KG1 (cell line): Measurements from ENCODE around the gene GGA3.
"Not testable (repeated sequence)": the region's sequence is repeated elsewhere in the genome, so short reads cannot be mapped to it uniquely, and the experiment has no call there.

Experiments
- DNase-seq: peaks from one replicate; lab custom pipeline; 2025; lab: John Stamatoyannopoulos, UW

GGA3 gene, protein sequence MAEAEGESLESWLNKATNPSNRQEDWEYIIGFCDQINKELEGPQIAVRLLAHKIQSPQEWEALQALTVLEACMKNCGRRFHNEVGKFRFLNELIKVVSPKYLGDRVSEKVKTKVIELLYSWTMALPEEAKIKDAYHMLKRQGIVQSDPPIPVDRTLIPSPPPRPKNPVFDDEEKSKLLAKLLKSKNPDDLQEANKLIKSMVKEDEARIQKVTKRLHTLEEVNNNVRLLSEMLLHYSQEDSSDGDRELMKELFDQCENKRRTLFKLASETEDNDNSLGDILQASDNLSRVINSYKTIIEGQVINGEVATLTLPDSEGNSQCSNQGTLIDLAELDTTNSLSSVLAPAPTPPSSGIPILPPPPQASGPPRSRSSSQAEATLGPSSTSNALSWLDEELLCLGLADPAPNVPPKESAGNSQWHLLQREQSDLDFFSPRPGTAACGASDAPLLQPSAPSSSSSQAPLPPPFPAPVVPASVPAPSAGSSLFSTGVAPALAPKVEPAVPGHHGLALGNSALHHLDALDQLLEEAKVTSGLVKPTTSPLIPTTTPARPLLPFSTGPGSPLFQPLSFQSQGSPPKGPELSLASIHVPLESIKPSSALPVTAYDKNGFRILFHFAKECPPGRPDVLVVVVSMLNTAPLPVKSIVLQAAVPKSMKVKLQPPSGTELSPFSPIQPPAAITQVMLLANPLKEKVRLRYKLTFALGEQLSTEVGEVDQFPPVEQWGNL

DNA sequence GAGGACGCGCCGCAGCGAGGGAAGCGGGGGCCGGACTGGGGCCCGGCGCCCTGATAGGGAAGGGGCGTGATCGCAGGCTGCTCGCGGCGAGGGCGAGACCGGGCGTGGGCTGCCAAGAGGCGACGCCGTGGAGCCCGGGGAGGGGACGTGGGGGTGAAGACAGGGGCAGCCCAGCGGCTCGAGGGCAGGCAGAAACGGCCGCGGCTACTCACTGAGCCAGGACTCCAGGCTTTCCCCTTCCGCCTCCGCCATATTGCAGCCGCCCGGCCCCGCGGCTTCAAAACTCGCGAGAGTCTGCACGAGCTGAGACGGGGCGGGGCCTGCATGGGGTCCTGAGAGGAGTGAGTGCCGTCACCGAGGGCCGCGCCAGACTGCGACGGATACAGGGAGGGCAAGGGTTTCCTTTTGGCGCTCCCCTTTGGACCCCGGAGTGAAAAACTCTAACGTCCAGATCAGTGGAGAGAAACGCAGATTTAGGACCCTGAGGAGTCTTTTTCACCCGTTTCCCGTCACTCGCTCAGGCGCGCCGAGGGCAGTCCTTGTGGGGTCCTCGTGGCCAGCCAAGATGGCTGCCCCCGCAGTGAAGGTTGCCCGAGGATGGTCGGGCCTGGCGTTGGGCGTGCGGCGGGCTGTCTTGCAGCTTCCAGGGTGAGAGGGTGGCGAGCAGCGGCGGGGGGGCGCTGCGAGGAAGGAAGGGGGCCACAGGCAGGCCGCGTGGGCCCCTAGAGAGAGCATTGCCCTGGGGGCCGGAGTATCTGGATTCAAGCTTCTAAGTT is at the start of gene GGA3, which contains the start of gene MRPS7:
Gene GGA3, minus strand, starts transcription at position 271 of the 776 bp plus-strand sequence. Its CDS starts 19 bp downstream, at position 252.
Gene MRPS7, plus strand, starts transcription at position 544 of the 776 bp plus-strand sequence. Its CDS starts 22 bp downstream, at position 566.
- DNase-seq: peak; percentile 93

DNA sequence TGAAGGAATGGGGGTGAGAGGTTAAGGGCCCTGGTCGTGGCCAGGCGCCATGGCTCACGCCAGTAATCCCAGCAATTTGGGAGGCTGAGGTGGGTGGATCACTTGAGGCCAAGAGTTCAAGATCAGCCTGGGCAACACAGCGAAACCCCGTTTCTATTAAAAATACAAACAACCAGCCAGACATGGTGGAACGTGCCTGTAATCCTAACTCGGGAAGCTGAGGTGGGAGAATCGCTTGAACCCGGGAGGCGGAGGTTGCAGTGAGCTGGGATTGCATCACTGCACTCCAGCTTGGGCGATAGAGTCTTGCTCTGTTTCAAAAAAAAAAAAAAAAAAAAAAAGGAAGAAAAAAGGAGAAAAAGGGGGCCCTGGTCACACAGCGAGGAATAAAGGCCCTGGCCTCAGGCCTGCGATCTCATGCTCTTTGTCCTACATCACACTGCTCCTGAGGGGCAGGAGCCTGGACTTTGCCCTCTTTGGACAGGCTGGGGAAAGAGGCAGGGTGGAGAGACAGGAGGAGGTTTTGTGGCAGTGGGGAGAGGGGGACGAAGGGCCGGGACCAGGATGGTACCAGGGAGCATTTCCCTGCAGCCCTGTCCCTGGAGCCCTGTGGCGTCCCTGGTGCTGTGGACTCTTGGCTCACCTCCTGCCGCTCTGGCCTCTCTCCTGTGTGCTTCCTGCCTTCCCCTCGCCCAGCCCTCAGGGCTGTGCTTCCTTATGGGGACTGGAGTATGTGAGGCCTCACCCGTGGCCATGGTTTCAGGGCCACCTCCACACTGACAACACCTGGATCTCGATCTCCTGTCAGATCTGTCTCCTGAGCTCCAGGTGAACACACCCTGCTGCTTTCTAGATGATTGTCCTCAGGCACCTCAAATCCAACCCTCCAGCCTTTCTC is 47.6 kb upstream of the GGA3 start:
- DNase-seq: no peak

DNA sequence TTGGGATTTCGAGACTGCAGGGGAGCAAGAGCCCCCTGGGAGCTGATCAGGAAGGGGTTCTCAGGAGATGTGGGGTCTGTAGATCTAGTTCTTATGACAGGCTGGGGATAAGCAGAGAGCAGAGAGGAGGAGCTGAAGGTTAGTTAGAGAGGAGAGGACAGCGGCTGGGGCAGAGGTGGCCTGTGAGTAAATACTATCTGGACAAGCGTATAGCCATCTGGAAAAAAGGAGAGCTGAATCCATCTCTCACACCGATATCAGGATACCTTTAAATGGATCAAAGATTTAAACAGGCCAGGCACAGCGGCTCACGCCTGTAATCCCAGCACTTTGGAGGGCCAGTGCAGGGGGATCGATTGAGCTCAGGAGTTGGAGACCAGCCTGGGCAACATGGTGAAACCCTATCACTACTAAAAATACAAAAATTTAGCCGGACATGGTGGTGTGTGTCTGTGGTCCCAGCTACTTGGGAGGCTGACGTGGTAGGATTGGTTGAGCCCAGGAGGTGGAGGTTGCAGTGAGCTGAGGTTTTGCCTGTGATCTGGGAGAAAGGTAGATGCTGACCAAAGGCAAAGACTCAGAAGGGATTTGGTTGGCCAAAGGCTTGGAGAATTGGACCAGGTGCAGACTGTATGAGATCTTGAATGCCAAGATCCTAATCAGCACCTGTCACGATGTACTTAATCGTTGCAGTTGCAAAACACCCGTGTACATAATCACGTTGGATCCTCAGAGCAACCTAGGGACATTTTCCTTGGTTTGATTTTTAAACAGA is 46.7 kb upstream of the GGA3 start:
- DNase-seq: no peak

DNA sequence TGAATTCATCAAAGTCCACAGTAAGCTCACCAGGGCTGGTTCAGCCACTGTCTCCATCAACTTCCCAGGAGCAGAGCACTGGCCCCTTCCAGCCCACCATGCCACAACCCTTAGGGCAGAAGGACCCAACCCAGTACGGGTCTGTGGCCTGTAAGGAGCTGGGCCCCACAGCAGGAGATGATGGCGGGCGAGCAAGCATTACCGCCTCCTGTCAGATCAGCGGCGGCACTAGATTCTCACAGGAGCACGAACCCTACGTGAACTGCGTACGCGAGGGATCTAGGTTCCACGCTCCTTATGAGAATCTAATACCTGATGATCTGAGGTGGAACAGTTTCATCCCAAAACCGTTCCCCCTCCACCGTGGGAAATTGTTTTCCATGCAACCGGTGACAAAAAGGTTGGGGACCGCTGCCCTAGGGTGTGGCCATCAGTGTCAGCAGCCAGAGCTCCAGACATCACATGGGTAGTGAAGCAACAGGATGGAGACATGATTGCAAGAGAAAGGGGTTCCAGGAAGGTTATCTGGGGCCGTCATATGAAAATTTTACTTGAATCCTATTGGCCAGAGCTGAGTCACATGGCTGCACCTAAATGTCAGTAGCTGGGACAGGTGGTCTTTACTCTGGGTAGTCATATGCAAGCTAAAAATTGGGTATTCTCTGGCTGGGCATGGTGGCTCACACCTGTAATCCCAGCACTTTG is 40.2 kb upstream of the GGA3 start:
- no peak for DNase-seq

DNA sequence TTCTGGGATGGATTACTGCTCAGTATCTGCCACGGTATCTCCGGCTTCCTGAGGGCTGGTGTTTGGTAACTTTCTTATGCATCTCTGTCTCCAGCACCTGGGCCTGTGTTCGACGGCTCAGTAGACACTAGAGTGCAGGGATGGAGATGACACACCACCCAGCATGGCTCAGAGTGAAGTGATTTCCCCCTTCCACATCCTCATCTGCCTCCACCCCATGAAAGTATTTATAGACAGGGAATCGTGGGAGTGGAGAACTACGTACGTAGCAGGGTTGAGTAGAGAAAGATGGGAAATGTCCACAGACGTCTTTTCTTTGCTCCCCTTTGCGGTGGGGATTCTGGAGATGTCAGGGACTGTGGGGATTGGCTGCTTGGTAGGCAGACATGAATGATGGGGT is 39.6 kb upstream of the GGA3 start:
- DNase-seq: no peak

DNA sequence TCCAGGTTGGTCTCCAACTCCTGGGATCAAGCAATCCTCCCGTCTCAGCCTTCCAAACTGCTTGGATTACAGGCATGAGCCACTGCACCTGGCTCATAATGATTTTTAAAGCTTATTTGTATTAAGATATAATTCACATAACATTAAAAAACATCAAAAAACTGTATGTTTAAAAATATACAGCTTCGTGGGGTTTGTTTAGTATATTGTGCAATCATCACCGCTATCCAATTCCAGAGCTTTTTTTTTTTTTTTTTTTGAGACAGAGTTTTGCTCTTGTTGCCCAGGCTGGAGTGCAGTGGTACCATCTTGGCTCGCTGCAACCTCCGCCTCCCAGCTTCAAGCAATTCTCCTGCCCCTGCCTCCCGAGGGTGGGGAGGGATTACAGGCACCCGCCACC is 38.9 kb upstream of the GGA3 start:
- DNase-seq: no peak

DNA sequence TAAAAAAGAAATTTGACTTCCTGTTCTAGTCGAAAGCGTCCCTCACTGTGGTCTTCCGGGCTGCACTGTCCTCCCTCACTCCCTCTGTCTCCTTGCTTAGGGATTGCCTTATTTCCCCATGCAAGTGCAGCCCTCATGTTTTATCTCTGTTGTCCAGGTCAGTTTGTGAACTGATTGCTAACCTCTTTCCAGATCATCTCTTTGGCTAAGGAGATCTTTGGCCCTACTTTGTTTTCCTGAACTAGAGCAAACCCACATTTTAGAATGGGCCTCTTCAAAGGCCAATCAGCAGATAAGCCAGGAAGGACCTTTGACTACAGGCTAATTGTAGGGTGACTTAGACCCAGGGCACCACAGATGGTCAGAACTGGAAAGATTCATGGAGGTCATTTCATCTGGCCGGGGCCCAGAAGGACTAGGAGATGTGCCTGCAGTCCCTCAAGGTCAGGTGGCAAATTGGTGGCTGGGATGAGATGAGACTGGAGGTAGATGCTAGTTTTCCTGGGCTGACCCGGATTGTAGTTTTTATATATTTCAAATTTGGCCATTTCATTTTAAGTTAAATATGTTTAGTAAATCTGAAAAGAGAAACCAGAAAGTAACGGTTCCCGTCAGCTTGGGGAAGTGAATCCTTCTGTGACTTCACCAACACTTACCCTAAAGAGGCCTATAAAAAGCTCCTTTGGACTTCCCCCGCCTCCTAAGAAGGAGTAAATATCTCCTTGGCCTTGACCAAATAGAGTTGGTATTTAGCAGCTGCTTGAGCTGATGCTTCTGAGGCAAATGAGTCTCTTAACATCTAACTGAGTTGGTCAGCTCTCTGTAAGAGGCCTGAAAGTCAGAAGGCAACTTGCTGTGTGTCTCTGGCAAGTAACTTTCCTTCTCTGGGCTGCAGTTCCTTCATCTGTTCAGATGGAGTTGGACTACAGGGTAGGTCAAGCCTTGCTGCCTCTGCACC is 34.1 kb upstream of the GGA3 start:
- DNase-seq: no peak

DNA sequence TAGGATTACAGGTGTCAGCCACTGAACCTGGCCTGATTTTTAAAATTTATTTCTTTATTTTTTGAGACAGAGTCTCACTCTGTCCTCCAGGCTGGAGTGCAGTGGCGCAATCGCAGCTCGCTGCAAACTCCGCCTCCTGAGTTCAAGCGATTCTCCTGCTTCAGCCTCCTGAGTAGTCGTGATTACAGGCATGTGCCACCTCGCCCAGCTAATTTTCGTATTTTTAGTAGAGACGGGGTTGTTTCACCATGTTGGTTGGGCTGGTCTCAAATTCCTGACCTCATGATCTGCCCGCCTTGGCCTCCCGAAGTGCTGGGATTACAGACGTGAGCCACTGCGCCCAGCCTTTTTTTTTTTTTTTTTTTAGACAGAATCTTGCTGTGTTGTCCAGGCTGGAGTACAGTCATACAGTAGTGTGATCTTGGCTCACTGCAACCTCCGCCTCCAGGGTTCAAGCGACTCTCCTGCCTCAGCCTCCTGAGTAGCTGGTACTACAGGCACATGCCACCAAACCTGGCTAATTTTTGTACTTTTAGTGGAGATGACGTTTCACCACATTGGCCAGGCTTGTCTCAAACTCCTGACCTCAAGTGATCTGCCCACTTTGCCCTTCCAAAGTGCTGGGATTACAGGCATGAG is 31.5 kb upstream of the GGA3 start:
- not testable (repeated sequence) for DNase-seq

DNA sequence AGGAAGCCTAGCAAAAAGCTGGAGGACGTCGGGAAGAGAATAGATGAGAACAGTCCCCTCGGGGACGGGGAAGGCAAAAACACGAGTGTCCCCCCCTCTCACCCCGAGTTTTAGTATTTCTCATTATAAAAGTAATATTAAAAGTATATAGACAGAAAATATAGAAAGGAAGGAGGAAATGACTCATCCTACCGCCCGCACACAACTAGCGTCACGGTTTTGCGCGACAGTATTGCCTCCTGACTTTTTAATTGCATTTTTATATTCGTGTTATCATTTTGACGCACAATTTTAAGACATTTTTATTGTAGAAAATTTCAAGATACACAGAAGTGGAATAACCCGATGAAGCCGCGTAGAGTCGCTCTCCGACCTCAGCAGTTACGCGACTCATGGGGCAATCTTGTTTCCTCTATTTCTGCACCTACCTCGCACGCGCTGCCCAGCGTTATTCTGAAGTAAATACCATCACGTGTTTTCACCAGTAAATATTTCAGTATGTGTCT is 28.5 kb upstream of the GGA3 start:
- peak; percentile 72 for DNase-seq

DNA sequence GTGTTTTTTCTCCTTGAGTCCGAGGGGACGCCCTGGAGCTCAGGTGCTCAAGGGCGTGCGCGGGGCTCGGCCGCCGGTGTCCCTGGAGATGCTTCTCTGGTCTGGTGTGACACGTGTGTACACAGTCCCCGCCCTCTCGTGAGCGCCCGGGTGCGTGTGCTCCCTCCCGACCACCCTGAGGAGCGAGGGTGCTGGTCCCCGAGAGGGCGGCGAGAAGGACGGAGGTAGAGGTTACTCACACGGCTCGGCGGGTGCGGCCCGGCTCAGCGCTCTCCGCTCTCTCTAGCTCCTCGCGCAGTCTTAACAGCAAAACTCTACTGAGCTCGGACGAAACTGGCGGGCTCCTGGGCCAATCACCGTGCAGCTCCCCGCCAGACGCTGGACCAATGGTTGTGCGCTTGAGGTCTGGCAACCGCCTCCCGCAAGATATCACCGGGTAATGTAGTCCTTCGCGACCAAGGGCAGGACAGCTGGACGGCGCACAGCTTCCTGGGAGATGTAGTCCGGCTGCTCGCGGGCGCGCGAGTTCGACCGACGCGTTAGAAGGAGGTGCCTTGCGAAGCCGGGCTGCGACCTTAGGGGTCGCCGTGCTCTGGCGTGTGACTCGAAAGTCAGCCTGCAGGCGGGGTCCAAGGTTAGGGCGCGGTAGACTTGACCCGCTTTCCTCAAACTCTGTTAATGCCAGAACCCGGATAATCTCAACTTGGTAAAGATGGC is 27.9 kb upstream of the GGA3 start, which contains the start of gene SLC25A19:
Gene SLC25A19, minus strand, starts transcription at position 319 of the 717 bp plus-strand sequence. CDS start 2,669 bp downstream, outside the sequence.
- DNase-seq: peak; percentile 92

DNA sequence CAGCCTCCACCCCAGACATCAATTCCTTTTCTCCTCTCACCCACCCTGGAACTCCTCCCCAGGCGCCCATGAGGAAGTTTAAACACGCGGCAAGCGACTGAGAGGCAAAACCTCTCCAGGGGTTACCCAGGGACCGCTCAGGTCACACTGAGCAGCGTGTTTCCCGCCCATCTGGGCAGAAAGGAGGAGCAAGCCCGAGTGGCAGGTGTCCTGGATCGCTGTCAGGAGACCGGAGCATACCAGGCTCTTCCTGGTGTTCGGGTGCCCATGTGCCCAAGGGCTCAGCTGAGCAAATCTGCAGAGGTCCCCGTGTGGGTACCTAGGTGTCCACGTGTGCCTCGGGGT is 27.3 kb upstream of the GGA3 start:
- peak; percentile 70 for DNase-seq

DNA sequence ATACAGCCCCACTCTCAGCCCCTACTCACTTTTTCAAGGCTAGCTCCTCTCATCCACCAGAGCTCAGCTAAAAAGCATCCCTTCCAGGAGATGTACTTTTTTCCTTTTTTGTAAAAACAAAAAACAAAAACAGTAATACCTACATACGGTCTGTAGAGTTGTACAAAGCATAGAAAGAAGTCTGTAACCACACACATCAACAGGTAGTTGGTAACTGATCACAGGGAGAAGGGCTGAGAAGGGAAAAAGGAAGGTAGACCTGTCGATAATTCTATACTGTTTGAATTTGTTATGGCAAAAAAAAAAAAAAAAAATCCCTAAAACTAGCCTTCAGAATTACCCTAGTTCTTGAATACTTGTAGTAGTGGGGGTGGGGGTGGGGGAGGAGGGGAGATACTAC is 27.0 kb upstream of the GGA3 start:
- no peak for DNase-seq

DNA sequence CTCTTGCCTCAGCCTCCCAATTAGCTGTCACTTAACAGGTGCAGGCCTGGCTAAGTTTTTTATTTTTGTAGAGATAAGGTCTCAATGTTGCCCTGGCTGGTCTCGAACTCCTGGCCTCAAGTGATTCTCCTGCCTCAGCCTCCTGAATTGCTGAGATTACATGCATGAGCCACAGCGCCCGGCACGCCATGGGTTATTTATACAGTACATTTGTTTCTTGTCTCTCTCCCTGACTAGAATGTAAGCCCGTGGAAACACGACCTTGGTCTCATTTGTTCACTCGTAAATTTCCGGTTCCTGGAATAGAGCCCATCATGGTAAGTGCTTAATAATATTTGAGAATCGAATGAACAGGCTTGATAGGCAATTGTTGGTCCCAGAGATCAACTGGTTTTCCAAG is 25.8 kb upstream of the GGA3 start:
- no peak for DNase-seq

DNA sequence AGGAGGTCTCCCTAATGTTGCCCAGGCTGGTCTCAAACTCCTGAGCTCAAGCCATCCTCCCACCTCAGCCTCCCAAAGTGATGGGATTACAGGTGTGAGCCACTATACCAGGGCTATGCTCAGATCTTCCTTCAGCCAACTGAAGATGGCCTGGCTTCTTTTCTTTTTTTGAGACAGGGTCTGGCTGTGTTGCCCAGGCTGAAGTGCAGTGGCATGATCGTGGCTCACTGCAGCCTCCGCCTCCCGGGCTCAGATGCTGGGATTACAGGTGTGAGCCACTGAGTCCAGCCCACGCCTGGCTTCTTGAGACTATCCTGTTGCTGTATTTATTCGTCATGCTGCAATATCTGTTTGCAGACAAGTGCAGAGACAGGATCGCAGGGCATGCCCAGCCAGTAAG is 23.7 kb upstream of the GGA3 start:
- no peak for DNase-seq

DNA sequence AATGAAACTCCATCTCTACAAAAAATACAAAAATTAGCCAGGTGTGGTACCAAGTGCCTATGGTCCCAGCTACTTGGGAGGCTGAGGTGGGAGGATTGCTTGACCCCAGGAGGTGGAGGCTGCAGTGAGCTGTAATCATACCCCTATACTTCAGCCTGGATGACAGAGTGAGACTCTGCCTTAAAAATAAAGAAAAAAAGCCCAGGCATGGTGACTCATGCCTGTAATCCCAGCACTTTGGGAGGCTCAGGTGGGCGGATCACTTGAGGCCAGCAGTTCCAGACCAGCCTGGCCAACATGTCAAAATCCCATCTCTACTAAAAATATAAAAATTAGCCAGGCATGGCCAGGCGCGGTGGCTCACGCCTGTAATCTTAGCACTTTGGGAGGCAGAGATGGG is 18.8 kb upstream of the GGA3 start:
- not testable (repeated sequence) for DNase-seq

DNA sequence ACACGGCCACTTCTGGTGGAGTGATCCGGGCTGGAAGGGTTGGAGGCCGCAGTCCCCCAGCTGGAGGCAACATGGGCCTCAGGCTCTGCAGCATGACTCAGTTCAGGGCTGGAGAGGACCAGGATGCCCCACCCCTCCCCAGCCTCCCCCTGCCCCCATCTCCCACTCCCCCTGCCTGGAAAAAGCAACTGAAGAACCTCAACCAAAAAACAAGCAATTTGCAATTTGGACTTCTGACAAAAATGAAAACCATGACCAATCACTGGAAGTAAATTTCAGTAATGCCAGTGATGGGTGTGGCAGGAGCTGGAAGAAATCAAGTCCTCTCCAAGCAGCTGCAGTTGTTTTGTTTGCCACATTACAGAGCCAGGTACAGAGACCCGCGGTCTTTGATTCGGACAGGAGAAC is 16.3 kb upstream of the GGA3 start:
- no peak for DNase-seq

DNA sequence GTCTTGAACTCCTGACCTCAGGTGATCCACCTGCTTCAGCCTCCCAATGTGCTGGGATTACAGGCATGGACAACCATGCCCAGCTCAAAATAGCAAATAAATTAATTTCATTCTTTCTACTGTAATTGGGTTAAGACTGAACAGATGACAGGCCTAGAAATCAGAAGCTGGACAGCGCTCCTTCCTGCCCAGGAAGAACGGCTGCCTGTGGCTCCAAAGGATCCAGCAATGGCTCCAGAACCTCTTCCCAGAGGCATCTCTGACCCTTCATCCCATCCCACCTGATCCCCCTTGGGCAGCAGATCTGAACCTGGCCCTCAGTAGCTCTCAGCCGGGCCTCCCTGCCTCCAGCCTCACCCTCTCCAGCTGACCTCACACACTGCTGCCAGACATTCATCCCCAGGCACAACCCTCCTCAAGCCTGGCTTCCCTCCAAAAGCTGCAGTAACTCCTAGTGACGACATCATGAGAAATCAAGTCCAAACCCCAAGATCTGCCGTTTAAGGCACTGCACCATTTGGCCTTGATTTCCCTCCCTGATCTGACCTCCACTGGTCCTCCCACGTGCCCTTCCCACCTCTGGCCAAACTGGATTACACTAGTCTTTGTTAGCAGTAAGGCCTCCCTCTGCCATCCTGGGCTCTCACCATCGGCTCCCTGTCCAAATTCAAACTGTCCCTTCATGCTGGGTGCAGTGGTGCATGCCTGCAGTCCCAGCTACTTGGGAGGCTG is 12.7 kb upstream of the GGA3 start:
- DNase-seq: no peak
